Heart right ventricle (tissue), 16 donors: ENCODE results near the gene PMVK. TPM values are rescaled to one million over a fixed set of nuclear protein-coding genes. Genes with fewer than 3 reads are reported as not detected.
A peak's percentile ranks its signal among the peaks of the same experiment; 100 is the strongest.

ENCODE experiments used
- ATAC-seq, 8 donors: fragments of 200-7000 bp; cut with Tn5 transposase; one replicate each; pipeline ENCODE4 v1.9.1; 2020; ENCODE audit warnings: mild to moderate bottlenecking in 8 of 8, moderate library complexity in 8 of 8, moderate number of reproducible peaks in 1 of 8
- DNase-seq, 2 donors: peaks; one replicate each; pipeline ENCODE4 v3.0.0-alpha.2; 2020
- H3K27ac ChIP-seq, 10 donors: fragments of 200-600 bp; sonication (generic) in 2 of 10; one replicate each; pipeline versions ENCODE4 v1.5.0 to v1.8.0; 2020 to 2022; ENCODE audit warnings: mild to moderate bottlenecking in 3 of 10
- H3K27me3 ChIP-seq, 7 donors: fragments of 200-600 bp; one replicate each; pipeline ENCODE4 v1.8.0; 2021 to 2022; ENCODE audit warnings: mild to moderate bottlenecking in 2 of 7
- H3K36me3 ChIP-seq, 9 donors: fragments of 200-600 bp; sonication (generic) in 1 of 9; one replicate each; pipeline versions ENCODE4 v1.5.0 to v1.8.0; 2020 to 2022; ENCODE audit warnings: mild to moderate bottlenecking in 2 of 9
- H3K4me1 ChIP-seq, 9 donors: fragments of 200-600 bp; sonication (generic) in 1 of 9; one replicate each; pipeline versions ENCODE4 v1.5.0 to v1.8.0; 2020 to 2022; ENCODE audit warnings: mild to moderate bottlenecking in 4 of 9
- H3K4me3 ChIP-seq, 10 donors: fragments of 200-600 bp; sonication (generic) in 2 of 10; one replicate each; pipeline versions ENCODE4 v1.5.0 to v1.8.0; 2020 to 2022; ENCODE audit warnings: mild to moderate bottlenecking in 7 of 10, moderate library complexity in 2 of 10
- H3K9me3 ChIP-seq, 11 donors: fragments of 200-600 bp in 10 of 11; sonication (generic) in 2 of 11; one replicate each; pipeline versions ENCODE4 v1.5.0 to v1.8.0; 2013 to 2022; ENCODE audit warnings: mild to moderate bottlenecking in 2 of 11, control low read depth in 1 of 11, moderate library complexity in 1 of 11
- CTCF ChIP-seq, 9 donors: fragments of 200-600 bp; sonication (generic) in 2 of 9; IDR thresholded peaks; one replicate each; pipeline versions ENCODE4 v1.5.0 to v1.8.0; 2021 to 2022; ENCODE audit warnings: antibody characterized with exemption in 9 of 9, mild to moderate bottlenecking in 5 of 9, moderate library complexity in 1 of 9
- WGBS, 2 donors: extraction: QIAGEN DNeasy Blood & Tissue Kit; methylation state at CpG; one replicate each; pipeline ENCODE4 v1.1.7; 2013; ENCODE audit warnings: inconsistent platforms in 1 of 2; 5-methylcytosine and 5-hydroxymethylcytosine counted together
- intact Hi-C, 10 donors: fragments of 100-400 bp; cut with DNase I; formaldehyde crosslinking; loops; one replicate each; pipeline versions ENCODE4 v1.11.1 to v1.14.2; 2022
- polyA plus RNA-seq, 2 donors: library from polyadenylated mRNA; stranded (reverse); fragments of 200-250 nt; gene quantifications; one replicate each; pipeline ENCODE4 v1.2.3, GENCODE V29; 2013
- total RNA-seq, 10 donors: library from RNA; stranded (reverse); fragmentation: NEBNext Ultra II Directional in 3 of 10; extraction: Animal tissue kit (Norgen Biotek cat#: 25700) in 3 of 10; gene quantifications; one replicate each; pipeline versions ENCODE4 v1.2.1 to v1.2.4, GENCODE V29; 2021 to 2023
- donor health status: Arrhythmogenic right ventricular cardiomyopathy.
- donor health status: ischemic (EF 13 %, LVEDD 7.1; RV severe dilation, severe dysfunction).
- donor health status: healthy with polysubstance abuse.
- donor health status: DM: no; HTN: yes; CAD: no.
- donor health status: DM: no; HTN: no; CAD: no.
- donor health status: ischemic (EF 25% LVEDD 6.9; RV normal size, moderate dysfunction).
- donor health status: ischemic (EF 25% LVEDD 5.7; RV mildly dilated, moderate dysfunction).
- donor health status: healthy.
- donor health status: DM: yes; HTN: yes; CAD: no.
- donor health status: Ischemic cardiomyopathy.
- donor health status: ischemic (EF 35%, LVEDD 5.7; RV mildly dilated, moderate dysfunction).
- donor health status: nonischemic (EF 11% LVEDD 7.7; RV severe dilation, severe dysfunction).
- donor health status: DM: yes; HTN: yes; CAD: no.
- donor health status: PGD.
- donor health status: ischemic (EF 29% LVEDD 5.4; RV normal size, mild dysfunction).
- donor health status: nonischemic (EF 23%, LVEDD 6.1; RV moderate dilation, normal function).

The PMVK gene
- total and polyA plus RNA-seq, 12 donors, result 29.9 to 66.4 (median 40.5) TPM

DNA sequence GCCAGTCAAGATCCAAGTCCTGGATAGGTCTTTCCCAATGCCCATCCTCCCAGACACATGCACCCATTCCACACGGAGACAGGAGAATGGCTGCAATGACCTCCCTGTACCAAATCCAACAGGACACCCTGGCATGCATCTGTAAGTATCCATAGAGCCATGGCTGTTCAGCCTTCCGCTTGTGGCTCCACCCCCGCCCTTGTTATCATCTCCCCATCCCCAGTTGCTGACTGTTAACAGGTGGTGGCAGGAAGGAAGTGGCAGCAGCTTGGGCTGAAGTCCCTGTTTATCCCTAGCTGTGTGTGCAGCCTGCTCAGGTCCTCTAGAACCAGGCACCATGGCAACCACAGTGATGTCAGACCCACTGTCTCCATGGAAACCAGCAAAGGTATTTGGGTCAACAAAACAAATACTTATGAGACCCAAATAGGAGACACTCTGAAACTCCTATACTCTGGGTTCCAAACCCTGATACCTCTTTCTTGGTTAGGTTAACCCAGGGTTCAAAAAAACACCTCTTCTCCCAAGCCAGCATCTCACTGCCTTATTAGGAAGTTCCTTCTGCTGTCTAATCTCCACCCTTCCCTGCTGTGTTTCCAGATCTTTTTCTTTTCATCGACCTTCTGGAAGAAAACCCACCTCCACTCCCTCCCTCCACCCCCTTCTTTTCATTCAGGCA lies 18.7 kb upstream of the PMVK start:
- Histone ChIP-seq H3K9me3 (no peaks in the 10 kb centered on the region), H3K27me3 (no peaks in the 10 kb centered on the region), H3K27ac (peak overlapping the region in 8 of 10 donors; percentile 69 to 84 (median 80)), H3K4me3 (peak overlapping the region; percentile 26 to 74 (median 60)), H3K4me1 (peaks cover 15 to 60% (median 49%) of the 10 kb centered on the region in 9 donors), H3K36me3 (peaks cover 0 to 39% (median 15%) of the 10 kb centered on the region in 9 donors)
- TF ChIP-seq CTCF (IDR thresholded peaks at IDR 0.05), result no peak
- peak in 1 of 8 donors; percentile 2 for ATAC-seq
- no peak for DNase-seq
- 11 to 16% methylated on average over 4 of the region's 4 CpGs for WGBS, 2 donors
- intact Hi-C loops, result loop anchor here in 3 of 10 donors (5.0 to 10.0 kb wide), 3 partner anchors 60 to 97 kb away; partner anchors contain the start of gene ADAM15 (in 1 of the 3)

- Histone ChIP-seq H3K36me3 (peaks cover 0 to 41% (median 14%) of the 10 kb centered on the region in 9 donors), H3K4me1 (peaks cover 15 to 57% (median 48%) of the 10 kb centered on the region in 9 donors), H3K9me3 (no peaks in the 10 kb centered on the region), H3K4me3 (peak overlapping the region in 5 of 10 donors; percentile 60 to 74 (median 68)), H3K27me3 (no peaks in the 10 kb centered on the region), H3K27ac (peak overlapping the region in 1 of 10 donors; percentile 77)
- no peak for ATAC-seq
- DNase-seq, result no peak
- WGBS, 2 donors, result 67 to 73% methylated on average over 3 of the region's 3 CpGs
- intact Hi-C loops, result loop anchor here in 1 of 10 donors (10.0 kb wide), 1 partner anchor 60 kb away; no protein-coding TSS in a partner anchor
- TF ChIP-seq CTCF (IDR thresholded peaks at IDR 0.05), result no peak
Measured at GRCh38 chr1:154954541-154954940, 18.0 kb upstream of the PMVK start.

DNA sequence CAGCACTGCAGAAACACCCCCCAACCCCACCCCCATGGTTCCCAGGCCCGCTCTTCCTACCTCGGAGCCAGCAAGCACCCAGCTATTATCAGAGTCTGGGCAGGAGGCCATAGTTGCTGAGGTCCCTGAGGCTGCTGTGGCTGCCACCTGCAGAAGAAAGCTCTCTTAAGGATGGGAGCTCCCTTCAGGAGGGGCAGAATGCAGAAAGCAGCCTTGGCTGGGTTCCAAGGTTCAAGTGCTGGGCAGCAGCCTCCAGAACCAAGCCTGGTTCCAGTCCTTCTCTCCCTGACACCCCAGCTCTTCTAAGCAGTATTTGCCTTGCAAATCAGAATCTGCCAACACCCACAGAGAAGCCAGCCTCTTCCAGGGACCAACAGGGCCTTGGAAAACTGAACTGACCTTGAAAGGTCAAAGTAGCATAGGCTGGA lies 17.1 kb upstream of the PMVK start:
- H3K9me3 ChIP-seq, result no peaks in the 10 kb centered on the region
- peak overlapping the region in 1 of 10 donors; percentile 77 for H3K27ac ChIP-seq
- peaks cover 15 to 53% (median 48%) of the 10 kb centered on the region in 9 donors for H3K4me1 ChIP-seq
- intact Hi-C loops, result loop anchor here in 1 of 10 donors (10.0 kb wide), 1 partner anchor 61 kb away; no protein-coding TSS in a partner anchor
- DNase-seq (no peak), ATAC-seq (no peak)
- H3K27me3 ChIP-seq, result no peaks in the 10 kb centered on the region
- WGBS, 2 donors, result 49 to 52% methylated on average over 2 of the region's 2 CpGs
- H3K36me3 ChIP-seq, result peaks cover 0 to 35% (median 5%) of the 10 kb centered on the region in 9 donors
- peak overlapping the region in 1 of 10 donors; percentile 60 for H3K4me3 ChIP-seq
- TF ChIP-seq CTCF (IDR thresholded peaks at IDR 0.05), result no peak

DNA sequence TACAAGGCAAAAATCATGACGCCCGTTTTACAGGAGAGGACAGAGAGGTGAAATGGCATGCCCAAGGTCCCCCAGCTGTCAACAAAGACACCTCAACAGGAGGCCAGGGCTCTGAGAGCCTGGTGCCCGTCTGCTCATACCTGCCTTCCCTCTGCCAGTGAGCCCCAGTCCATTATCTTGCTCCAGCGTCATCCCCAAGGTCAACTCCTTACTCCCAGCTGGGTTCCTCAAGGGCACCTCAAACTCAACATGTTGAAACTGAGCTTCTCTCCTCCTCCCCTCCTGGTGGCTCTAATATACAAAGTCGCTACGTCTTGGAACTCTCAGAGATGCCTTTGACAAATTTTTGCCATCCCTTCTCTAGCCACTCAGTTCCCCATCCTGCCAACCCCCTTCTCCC lies 16.1 kb upstream of the PMVK start:
- WGBS, 2 donors, result 75 to 80% methylated on average over 6 of the region's 6 CpGs
- intact Hi-C loops, result loop anchor here in 1 of 10 donors (10.0 kb wide), 1 partner anchor 62 kb away; no protein-coding TSS in a partner anchor
- ATAC-seq (no peak), DNase-seq (no peak)
- Histone ChIP-seq H3K27ac (peak overlapping the region in 1 of 10 donors; percentile 61), H3K36me3 (peaks cover 0 to 37% (median 5%) of the 10 kb centered on the region in 9 donors), H3K9me3 (no peaks in the 10 kb centered on the region), H3K27me3 (no peaks in the 10 kb centered on the region), H3K4me3 (no peak overlapping the region), H3K4me1 (peaks cover 15 to 53% (median 48%) of the 10 kb centered on the region in 9 donors)
- TF ChIP-seq CTCF (IDR thresholded peaks at IDR 0.05), result no peak
